Activated T-helper 17 cell treated with anti-CD3 and anti-CD28 coated beads, Interleukin-2, amount 50 U/mL, for 72 hours (primary cell): ENCODE results near the gene DCTN3. TPM values are rescaled to one million over a fixed set of nuclear protein-coding genes. Genes with fewer than 3 reads are reported as not detected.

Experiments
- ATAC-seq: fragments of 150-1000 bp; cut with Tn5 transposase; replicated peaks from 2 replicates; pipeline ENCODE4 v1.10.0; 2021; ENCODE audit warnings: mild to moderate bottlenecking, moderate library complexity
- H3K27ac Mint-ChIP-seq: one replicate; pipeline ENCODE4 v1.8.0; 2022; ENCODE audit warnings: mixed read lengths
- H3K27me3 Mint-ChIP-seq: one replicate; pipeline ENCODE4 v1.8.0; 2022; ENCODE audit warnings: mixed read lengths
- H3K36me3 Mint-ChIP-seq: one replicate; pipeline ENCODE4 v1.8.0; 2022; ENCODE audit warnings: low read depth, mild to moderate bottlenecking, mixed read lengths
- H3K4me1 Mint-ChIP-seq: one replicate; pipeline ENCODE4 v1.8.0; 2022; ENCODE audit warnings: mixed read lengths
- H3K4me3 Mint-ChIP-seq: one replicate; pipeline ENCODE4 v1.8.0; 2022; ENCODE audit warnings: mild to moderate bottlenecking, mixed read lengths
- H3K9me3 Mint-ChIP-seq: one replicate; pipeline ENCODE4 v1.8.0; 2022; ENCODE audit warnings: mixed read lengths
- total RNA-seq, 2 donors: library from RNA; stranded (reverse); gene quantifications; one replicate each; pipeline ENCODE4 v1.2.3, GENCODE V29; 2022

The DCTN3 gene
- total RNA-seq, 2 donors from 2014 or later: 78.4 to 96.4 TPM

DNA sequence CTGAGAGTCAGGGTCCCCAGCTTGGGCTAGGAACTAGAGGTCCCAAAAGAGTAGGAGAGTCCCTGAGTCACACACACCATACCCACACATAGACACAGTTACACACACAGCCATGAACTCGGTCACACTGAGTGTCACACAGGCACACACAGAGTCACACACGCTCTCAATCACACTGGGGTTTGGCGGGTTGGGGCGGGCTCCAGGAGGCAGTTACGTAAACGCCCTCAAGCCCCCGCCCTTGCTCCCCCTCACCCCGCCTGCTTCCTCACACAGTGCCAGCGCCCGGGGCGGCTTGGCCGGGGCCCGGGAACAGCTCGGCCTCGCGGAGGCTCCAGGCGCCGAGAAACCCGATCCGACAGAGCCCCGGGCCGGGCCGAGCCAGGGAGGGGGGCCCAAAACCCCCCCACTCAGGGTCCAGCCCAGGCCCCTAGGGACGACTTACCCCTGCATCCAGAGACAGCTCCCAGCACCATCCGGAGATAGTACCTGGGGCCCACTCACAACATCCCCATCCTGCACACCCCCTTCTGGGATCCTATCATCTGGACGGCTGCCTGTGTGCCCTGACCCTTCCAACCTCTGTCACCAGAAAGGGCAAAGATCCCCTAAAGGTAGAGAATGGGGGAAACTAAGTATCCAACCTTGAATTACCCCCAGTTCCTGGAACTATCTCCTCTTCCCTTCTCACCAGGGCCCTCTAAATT is 27.2 kb downstream of the DCTN3 start:
- H3K9me3 Mint-ChIP-seq: no peaks in the 10 kb centered on the region
- ATAC-seq: no peak
- peaks cover 39% of the 10 kb centered on the region for H3K27me3 Mint-ChIP-seq
- peak overlapping the region; percentile 68 for H3K4me3 Mint-ChIP-seq
- H3K36me3 Mint-ChIP-seq: peaks cover 7% of the 10 kb centered on the region
- H3K4me1 Mint-ChIP-seq: peaks cover 13% of the 10 kb centered on the region
- H3K27ac Mint-ChIP-seq: no peak overlapping the region

DNA sequence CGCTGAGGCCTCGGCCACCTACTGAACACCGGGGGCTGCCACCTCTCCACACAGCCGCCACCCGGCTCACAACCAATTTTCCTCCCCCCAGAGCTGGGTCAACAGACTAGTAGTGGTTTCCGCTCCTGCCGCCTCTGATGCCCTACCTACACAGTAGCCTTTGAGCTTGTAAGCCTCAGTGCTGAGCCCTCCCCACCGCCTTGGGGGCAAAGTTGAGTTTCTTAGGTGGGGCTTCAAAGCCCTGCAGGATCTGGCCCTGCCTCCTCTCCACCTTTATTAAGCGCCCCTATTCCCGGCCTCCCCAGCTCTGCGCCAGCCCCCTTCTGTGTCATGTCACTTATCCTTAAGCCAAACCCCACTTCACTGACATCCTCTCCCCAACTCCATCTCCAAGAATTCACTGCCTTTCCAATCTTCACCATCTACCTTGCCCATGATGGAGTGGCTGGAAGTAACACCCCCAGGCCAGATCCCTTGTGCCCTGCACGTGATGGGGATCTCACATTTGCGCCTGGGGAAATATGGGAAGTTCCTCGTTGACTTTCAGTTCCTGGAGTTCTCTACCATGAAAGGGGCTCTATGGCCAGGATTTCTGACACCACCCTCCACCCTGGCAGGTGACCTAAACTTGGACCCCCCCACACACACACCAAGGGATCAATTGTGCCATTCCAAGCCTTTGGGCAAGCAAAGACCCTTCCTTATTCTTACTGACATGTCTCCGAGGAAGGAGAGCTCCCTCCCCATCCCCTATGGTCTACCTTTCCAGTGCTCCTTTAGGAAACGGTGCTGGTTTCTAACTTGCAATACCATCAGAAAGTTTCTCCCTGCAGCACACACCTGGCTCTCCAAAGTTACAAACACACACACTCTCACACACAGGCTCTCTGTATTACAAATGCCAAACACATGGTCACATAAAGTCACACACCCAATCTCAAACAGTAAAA is 28.1 kb downstream of the DCTN3 start:
- Mint-ChIP-seq H3K27me3 (peaks cover 44% of the 10 kb centered on the region), H3K9me3 (no peaks in the 10 kb centered on the region), H3K4me1 (peaks cover 13% of the 10 kb centered on the region), H3K27ac (no peak overlapping the region), H3K36me3 (peaks cover 7% of the 10 kb centered on the region), H3K4me3 (peak overlapping the region; percentile 68)
- no peak for ATAC-seq

DNA sequence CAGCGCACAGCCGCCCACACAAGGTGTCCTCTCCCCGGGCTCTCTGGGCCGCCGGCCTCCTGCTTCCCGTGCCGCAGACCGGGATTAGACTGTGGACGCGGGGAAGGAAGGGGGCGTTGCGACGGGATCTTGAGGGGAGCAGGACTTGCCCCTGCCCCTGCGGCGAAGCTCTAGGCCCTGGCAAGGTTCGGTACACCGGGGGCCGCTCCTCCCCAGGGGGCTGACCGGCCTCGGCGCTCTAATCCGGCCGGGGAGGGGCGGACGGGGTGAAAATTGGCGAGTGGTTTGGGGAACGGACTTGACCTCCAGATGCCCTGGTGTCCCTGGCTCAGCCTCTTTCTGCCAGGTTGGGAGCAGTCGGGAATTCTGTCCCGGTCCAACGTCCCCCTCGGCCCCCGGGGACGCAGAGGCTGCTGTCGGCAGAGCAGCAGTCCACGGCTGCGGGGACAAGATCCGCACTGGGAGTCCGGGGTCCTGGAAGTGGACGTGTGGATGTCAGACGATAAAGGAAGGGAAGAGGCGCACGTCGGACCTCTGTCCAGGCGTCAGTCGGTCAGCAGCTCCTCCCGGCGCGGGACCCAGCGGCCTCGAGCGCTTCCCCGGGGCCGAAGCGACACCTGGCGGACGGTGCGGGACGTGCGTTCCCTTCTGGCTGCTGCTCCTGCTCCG is 28.9 kb downstream of the DCTN3 start:
- Mint-ChIP-seq H3K4me3 (peak overlapping the region; percentile 68), H3K27ac (no peak overlapping the region), H3K27me3 (peaks cover 52% of the 10 kb centered on the region), H3K9me3 (no peaks in the 10 kb centered on the region), H3K4me1 (peaks cover 13% of the 10 kb centered on the region), H3K36me3 (peaks cover 7% of the 10 kb centered on the region)
- ATAC-seq: peak; percentile 78

DNA sequence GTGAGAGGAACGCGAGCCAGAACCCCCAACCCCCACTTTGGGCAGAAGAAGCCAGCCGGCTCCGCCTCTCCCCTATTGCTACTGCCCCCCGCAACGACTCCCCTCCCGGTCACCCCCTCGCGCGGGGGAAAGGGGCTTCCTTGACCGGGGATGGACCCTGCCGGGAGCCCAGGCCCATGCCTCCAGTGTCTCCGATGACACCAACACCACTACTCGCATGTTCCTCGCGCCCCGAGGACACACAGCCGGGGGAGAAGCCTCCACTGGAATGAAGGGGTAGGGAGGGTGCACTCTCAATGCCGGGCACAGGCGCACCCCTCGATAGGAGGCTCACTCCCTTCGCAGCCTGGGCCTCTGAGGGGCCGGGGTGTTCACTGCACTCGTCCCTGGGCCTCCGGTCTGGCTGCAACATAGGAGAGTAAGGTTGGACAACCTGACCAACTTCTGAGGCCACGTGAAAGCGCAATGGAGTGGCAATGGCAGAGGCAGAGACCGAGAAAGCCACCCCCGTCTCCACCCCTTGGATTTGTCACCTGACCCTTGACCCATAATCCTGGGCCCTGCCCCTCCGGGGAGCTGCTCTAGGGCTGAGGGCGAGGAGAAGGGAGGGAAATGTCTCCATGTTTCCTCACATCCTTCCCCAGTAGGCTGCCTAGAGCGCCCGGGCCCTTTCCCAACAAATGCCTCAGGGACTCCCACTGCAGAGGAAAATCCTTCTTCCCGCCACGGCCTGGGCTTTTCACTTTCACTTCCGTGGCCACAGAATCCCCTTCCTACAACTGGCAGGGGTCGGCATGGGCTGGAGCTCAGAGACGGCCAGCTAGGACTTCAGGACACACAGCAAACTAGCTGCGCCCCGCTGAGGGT is 29.7 kb downstream of the DCTN3 start:
- ATAC-seq: peak; percentile 20
- Mint-ChIP-seq H3K27me3 (peaks cover 55% of the 10 kb centered on the region), H3K9me3 (no peaks in the 10 kb centered on the region), H3K4me1 (peaks cover 13% of the 10 kb centered on the region), H3K36me3 (peaks cover 7% of the 10 kb centered on the region), H3K4me3 (peak overlapping the region; percentile 68), H3K27ac (no peak overlapping the region)

DNA sequence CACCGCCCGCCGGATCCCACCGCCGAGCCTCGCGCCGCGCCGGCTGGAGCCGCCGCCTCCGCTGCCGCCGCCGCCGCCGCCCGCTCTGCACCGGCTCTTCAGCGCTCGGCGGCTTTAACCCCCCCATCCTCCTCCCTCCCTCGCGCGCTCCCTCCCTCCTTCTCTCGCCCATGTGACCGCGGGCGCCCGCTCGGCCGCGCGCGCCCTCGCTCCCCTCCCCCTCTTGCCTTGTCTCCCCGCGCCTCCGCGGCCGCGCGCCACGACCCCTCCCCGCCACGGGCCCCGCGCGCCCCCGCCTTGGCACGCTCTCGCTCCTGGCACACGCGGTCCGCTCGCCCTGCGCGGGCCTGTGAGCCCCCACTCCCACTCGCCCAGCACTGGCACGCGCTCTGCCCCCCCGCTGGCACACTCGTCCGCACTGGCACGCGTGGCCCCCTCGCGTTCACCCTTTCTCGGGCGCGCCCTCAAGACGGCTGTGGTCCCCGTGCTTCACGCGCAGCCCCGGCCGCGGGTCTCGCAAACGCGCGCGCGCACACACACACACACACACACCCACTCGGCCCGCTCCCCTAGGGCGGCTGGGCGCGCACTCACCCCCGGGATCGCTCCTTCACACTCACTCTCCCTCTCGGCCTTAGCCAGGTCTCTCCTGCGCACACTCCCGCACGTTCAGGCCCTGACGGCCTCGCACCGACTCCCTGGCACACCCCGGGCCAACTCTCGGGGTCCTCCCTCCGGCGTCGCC is 30.5 kb downstream of the DCTN3 start, which contains the start of gene CNTFR:
TSS of gene CNTFR (minus strand) at position 89 of the 745 bp plus-strand sequence. CDS start 20,743 bp downstream, outside the sequence.
- no peak for ATAC-seq
- H3K27ac Mint-ChIP-seq: no peak within 1 kb of the TSS
- H3K36me3 Mint-ChIP-seq: peaks cover 7% of the 10 kb centered on the region

DNA sequence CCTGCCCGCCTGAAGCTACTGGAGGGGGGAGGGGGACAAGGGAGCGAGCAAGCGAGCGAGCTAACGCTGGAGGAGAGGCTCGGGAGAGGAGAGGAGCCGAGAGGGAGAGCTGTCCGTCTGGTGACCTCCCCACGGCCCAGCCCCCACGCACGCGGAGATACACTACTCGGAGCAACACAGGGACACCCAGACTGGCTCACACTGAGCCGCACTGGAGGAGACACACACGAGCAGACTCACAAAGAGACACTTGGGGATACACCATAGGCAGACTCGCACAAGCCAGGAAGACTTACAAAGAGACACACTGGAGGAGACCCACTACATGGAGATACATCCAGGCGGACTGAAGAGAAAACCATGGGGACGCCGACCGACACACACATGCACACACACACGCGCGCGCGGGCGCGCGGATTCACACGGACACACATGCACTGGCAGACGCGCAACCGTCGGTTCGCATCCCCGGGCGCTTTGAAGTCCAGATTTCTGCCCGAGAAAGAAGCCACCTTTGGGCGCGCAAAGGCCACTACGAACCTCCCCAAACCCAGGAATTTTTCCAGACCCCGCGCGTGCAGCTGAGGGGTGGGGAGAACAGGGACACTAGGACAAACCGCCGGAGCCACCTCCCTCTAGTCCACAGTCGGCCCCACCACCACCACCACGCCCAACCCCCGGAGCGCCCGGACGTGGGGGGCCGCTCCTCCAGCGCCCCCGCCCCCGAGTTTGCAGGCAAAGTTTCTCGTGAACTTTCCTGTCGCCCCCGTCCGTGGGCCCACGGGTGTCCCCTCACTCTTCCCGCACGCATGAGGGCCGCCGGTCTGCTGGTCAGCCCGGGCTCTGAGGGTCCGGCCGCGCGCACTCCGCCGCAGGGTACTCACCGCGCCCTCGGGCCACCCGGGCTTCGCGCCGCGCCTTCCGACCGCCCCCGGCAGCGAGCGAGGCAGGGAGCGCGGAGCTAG is 31.3 kb downstream of the DCTN3 start:
- Mint-ChIP-seq H3K9me3 (no peaks in the 10 kb centered on the region), H3K36me3 (peaks cover 7% of the 10 kb centered on the region), H3K27me3 (peaks cover 62% of the 10 kb centered on the region), H3K4me1 (peaks cover 13% of the 10 kb centered on the region), H3K4me3 (peak overlapping the region; percentile 22), H3K27ac (no peak overlapping the region)
- no peak for ATAC-seq

More for the DNA sequence above, 30.5 kb downstream of the DCTN3 start, which contains the start of gene CNTFR:
- Mint-ChIP-seq H3K4me3 (peak within 1 kb of the TSS; percentile 68), H3K4me1 (peaks cover 13% of the 10 kb centered on the region), H3K27me3 (peaks cover 60% of the 10 kb centered on the region), H3K9me3 (no peaks in the 10 kb centered on the region)

DNA sequence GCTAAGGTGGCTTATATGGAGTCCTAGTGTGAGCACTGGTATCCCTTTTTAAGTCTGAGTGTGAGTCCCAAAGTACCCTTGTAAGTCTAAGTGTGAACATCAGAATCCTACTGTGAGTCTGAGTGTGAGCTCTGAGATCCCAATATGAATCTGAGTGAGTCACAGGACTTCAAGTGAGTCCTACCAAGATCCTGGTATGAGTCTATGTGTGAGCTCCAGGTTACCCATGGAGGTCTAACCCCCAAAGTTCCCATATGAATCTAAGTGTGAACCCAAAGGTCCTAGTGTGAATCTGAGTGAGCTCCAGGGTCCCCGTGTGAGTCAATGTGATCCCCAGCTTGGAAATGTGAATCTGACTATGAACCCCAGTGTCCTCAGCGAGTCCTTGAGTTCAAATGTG is 33.0 kb downstream of the DCTN3 start:
- ATAC-seq: peak; percentile 53
- Mint-ChIP-seq H3K36me3 (peaks cover 7% of the 10 kb centered on the region), H3K4me3 (no peak overlapping the region), H3K27ac (no peak overlapping the region), H3K4me1 (peaks cover 10% of the 10 kb centered on the region), H3K9me3 (no peaks in the 10 kb centered on the region), H3K27me3 (peaks cover 54% of the 10 kb centered on the region)

DNA sequence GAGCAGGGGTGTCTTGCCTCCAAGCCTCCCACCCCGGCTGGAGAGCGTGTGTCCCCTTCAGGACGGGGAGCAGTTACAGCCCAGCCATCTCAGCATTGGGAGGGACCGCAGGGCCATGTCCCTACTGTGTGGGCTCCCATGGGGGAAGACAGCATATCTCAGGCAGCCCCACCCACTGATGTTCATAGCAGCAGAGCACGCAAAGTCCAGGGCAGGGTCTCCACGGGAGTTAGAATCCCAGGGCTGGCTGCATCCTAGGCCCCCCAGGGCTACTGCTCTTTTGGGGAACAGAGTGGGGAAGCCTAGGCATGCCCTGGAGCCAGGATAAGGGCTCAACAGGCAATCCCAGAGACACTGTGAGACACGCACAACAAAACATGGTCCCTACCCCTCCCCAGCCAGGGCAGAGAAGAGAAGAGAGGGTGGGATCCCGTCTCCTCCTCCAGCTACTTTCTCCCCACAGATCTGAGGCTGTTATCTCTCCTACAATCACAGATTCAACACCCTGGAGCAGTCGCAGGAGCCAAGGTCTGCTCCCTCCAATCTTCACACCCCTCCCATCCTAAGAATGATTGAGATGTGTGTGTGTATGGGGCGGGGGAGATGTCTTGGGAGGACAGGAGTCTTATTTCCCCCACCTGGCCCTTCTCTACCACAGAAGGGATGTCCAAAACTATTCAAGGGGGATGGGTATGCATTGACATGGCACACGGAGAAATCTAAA is 34.2 kb downstream of the DCTN3 start:
- ATAC-seq: no peak
- Mint-ChIP-seq H3K4me1 (peaks cover 7% of the 10 kb centered on the region), H3K4me3 (no peak overlapping the region), H3K27me3 (peaks cover 55% of the 10 kb centered on the region), H3K27ac (no peak overlapping the region), H3K36me3 (peaks cover 7% of the 10 kb centered on the region), H3K9me3 (no peaks in the 10 kb centered on the region)

DNA sequence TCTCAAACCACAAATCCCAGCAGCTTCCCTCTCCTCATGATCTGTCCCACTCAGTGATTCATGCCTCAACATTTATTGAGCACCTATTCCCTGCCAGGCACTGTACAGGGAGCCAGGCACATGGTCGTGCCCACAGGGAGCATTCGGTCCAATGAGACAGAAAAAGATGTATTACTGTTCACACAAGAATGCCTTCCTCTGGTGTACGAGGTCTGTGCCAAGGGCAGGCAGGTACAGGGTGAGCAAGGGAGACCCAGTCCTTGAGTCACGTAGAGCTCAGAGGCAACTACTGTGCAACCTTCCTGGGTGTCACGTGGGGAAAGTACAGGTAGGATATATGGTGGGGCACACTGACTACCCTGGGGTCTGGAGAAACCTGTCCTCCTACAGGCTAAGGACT is 35.3 kb downstream of the DCTN3 start:
- ATAC-seq: no peak
- peaks cover 7% of the 10 kb centered on the region for H3K4me1 Mint-ChIP-seq
- peaks cover 58% of the 10 kb centered on the region for H3K27me3 Mint-ChIP-seq
- no peaks in the 10 kb centered on the region for H3K9me3 Mint-ChIP-seq
- H3K4me3 Mint-ChIP-seq: no peak overlapping the region
- peaks cover 1% of the 10 kb centered on the region for H3K36me3 Mint-ChIP-seq
- H3K27ac Mint-ChIP-seq: no peak overlapping the region

DNA sequence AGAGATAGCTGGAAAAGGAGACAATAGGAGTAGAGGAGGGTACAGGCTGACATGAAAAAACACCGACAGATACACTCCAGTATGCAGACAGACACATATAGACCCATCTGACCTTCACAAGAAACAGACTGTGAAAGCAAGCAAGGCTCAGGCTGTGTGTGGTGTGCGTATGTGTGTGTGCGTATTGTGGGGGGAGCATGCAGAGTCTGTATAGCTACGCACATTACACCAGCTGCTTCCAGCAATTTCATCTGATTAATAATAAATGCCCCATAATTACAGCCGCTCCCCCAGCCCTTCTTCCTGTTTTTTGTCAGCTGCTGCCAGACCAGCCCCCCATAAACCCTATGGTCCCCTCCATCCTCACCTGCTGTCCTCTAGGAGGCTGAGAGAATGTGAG is 37.5 kb downstream of the DCTN3 start:
- no peaks in the 10 kb centered on the region for H3K9me3 Mint-ChIP-seq
- no peak overlapping the region for H3K4me3 Mint-ChIP-seq
- H3K27ac Mint-ChIP-seq: no peak overlapping the region
- no peak for ATAC-seq
- H3K36me3 Mint-ChIP-seq: no peaks in the 10 kb centered on the region
- H3K27me3 Mint-ChIP-seq: peaks cover 61% of the 10 kb centered on the region
- no peaks in the 10 kb centered on the region for H3K4me1 Mint-ChIP-seq

DNA sequence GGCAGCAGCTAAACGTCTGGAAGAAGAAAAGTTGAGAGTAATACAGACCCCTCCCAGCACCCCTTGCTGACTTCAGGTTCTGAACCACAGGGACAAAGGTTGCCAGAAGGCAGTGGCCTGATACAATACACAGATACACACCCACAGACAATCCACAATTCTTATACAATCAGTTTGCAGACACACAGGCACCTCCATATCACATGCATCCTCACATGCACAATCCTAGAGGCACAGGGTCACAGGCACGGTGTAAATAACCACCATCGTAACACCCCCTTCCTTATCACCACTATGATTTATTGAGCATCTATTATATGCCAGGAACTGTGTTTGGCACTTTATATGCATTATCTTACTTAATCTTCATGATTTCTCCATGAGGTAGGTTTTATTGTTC is 39.0 kb downstream of the DCTN3 start:
- Mint-ChIP-seq H3K27ac (no peak overlapping the region), H3K9me3 (no peaks in the 10 kb centered on the region), H3K36me3 (no peaks in the 10 kb centered on the region), H3K27me3 (peaks cover 59% of the 10 kb centered on the region), H3K4me1 (peaks cover 7% of the 10 kb centered on the region), H3K4me3 (no peak overlapping the region)
- no peak for ATAC-seq

DNA sequence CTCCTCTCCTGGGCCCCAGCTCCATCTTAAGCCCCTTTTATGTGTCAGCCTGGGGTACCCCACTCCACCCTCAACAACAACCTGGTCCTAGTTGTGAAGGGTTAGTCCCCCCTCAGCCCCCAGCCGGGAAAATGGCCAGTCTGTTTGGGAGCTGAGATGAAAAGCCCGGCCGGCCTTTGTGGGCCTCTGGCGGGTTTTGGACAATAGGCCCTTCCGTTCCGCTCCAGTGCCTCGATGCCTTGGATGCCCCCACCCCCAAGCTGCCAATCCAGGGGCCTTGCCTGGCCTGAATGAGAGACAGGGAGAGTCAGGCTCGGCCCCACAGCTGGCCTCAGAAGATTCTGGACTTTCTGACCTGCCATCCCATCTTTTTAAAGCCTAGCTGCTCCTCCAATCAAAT is 39.9 kb downstream of the DCTN3 start:
- Mint-ChIP-seq H3K27ac (no peak overlapping the region), H3K9me3 (no peaks in the 10 kb centered on the region), H3K4me1 (peaks cover 13% of the 10 kb centered on the region), H3K4me3 (no peak overlapping the region), H3K27me3 (peaks cover 57% of the 10 kb centered on the region), H3K36me3 (no peaks in the 10 kb centered on the region)
- ATAC-seq: no peak
